Activated B cell treated with CpG ODN at 0.5 μM for 24 hours (primary cell): Measurements from ENCODE around the gene FBXO38. TPM values are rescaled to one million over a fixed set of nuclear protein-coding genes. Genes with fewer than 3 reads are reported as not detected.

ENCODE experiments used
- ATAC-seq: fragments of 200-7000 bp; cut with Tn5 transposase; one replicate; pipeline ENCODE4 v1.10.0; 2021; ENCODE audit warnings: low read depth, mild to moderate bottlenecking, moderate library complexity
- CTCF ChIA-PET: fragments of 350-600 bp; sonication (Branson Sonifier 250); formaldehyde crosslinking; loops from one replicate; lab custom pipeline; 2021; ENCODE audit warnings: antibody characterized with exemption; lab: Charles Lee
- POLR2A ChIA-PET: fragments of 350-600 bp; sonication (Branson Sonifier 250); formaldehyde crosslinking; loops from one replicate; lab custom pipeline; 2021; ENCODE audit warnings: antibody characterized with exemption; lab: Charles Lee
- DNase-seq: peaks from one replicate; pipeline ENCODE4 v3.0.0; 2022
- H3K27ac Mint-ChIP-seq: one replicate; pipeline ENCODE4 v1.8.0; 2020; ENCODE audit warnings: mixed read lengths
- H3K27me3 Mint-ChIP-seq: one replicate; pipeline ENCODE4 v1.8.0; 2021; ENCODE audit warnings: mixed read lengths
- H3K36me3 Mint-ChIP-seq: one replicate; pipeline ENCODE4 v1.8.0; 2021; ENCODE audit warnings: low read depth, mixed read lengths
- H3K4me1 Mint-ChIP-seq: one replicate; pipeline ENCODE4 v1.8.0; 2021; ENCODE audit warnings: mixed read lengths
- H3K4me3 Mint-ChIP-seq: one replicate; pipeline ENCODE4 v1.8.0; 2020; ENCODE audit warnings: mild to moderate bottlenecking, mixed read lengths
- H3K9me3 Mint-ChIP-seq: one replicate; pipeline ENCODE4 v1.8.0; 2020; ENCODE audit warnings: mixed read lengths
- intact Hi-C: fragments of 100-400 bp; cut with micrococcal nuclease; formaldehyde crosslinking; loops from one replicate; pipeline ENCODE4 v1.15.1; 2024
- total RNA-seq: library from RNA; stranded (reverse); gene quantifications from 2 replicates; pipeline ENCODE4 v1.2.3, GENCODE V29; 2022
- TF ChIP-seq, protein P1 (sequence below): fragments of 200-600 bp; IDR thresholded peaks from one replicate; pipeline ENCODE4 v1.8.0; 2022; ENCODE audit warnings: antibody characterized with exemption, mild to moderate bottlenecking

Gene FBXO38
- total RNA-seq, 1 donor from 2014 or later: 81.9 TPM

- Mint-ChIP-seq H3K4me3 (no peak overlapping the region), H3K4me1 (no peaks in the 10 kb centered on the region), H3K36me3 (no peaks in the 10 kb centered on the region), H3K27ac (no peak overlapping the region), H3K27me3 (no peaks in the 10 kb centered on the region), H3K9me3 (no peaks in the 10 kb centered on the region)
- CTCF ChIA-PET: no interaction called here
- ATAC-seq (no peak), DNase-seq (no peak)
- POLR2A ChIA-PET: no interaction called here
- intact Hi-C loops: no loop called here
- TF ChIP-seq, protein P1, sequence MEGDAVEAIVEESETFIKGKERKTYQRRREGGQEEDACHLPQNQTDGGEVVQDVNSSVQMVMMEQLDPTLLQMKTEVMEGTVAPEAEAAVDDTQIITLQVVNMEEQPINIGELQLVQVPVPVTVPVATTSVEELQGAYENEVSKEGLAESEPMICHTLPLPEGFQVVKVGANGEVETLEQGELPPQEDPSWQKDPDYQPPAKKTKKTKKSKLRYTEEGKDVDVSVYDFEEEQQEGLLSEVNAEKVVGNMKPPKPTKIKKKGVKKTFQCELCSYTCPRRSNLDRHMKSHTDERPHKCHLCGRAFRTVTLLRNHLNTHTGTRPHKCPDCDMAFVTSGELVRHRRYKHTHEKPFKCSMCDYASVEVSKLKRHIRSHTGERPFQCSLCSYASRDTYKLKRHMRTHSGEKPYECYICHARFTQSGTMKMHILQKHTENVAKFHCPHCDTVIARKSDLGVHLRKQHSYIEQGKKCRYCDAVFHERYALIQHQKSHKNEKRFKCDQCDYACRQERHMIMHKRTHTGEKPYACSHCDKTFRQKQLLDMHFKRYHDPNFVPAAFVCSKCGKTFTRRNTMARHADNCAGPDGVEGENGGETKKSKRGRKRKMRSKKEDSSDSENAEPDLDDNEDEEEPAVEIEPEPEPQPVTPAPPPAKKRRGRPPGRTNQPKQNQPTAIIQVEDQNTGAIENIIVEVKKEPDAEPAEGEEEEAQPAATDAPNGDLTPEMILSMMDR: no peak
These were observed 40.7 kb upstream of the FBXO38 start for GRCh38 chr5:148343046-148343407.

DNA sequence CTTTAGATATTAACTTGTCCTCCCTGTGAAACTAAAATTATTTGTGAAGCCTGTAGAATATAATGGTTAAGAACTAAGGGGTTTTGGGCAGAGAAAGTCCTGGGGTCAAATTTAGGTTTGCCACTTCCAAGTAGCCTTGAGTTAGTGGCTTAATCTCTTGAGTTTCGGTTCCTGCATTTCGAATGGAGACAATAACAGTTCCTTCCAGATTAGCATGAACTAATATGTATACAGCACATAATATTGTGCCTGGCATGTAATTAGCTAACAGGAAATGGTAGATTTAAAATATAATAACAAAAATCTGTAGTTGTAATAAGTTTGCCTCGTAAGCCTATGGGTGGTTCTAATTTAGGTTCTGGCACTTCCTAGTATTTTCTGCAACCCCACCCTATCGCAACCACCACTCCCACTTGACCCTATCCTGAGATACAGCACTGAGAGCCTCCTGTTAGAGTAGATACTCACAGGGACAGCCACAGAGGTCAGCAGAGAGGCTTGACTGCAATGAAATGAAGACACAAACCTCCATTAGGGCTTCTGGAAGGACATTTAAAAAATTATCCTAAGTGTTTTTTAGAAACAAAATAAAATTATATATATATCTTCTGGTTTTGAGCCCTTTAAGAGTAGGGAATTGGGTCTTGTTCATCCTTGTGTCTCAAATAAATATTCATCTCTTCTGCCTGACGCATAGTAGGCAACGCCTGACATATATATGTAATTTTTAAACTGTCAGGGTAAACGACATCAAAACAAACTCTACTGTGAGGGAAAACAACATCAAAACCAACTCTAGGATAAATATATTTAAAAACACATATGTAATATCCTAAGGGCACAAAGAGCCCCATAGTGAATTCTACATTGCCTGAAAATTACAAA lies 39.9 kb upstream of the FBXO38 start:
- Mint-ChIP-seq H3K36me3 (no peaks in the 10 kb centered on the region), H3K27me3 (no peaks in the 10 kb centered on the region)
- CTCF ChIA-PET: no interaction called here

GRCh38 chr5:148347706-148348105 lies 36.1 kb upstream of the FBXO38 start:
- intact Hi-C loops: no loop called here
- DNase-seq (no peak), ATAC-seq (no peak)
- Mint-ChIP-seq H3K4me1 (no peaks in the 10 kb centered on the region), H3K9me3 (no peaks in the 10 kb centered on the region), H3K27ac (no peak overlapping the region), H3K4me3 (no peak overlapping the region), H3K27me3 (no peaks in the 10 kb centered on the region), H3K36me3 (no peaks in the 10 kb centered on the region)
- TF ChIP-seq, protein P1: no peak
- POLR2A ChIA-PET: no interaction called here
- CTCF ChIA-PET: no interaction called here

More for the DNA sequence above, 39.9 kb upstream of the FBXO38 start:
- H3K9me3 Mint-ChIP-seq: no peaks in the 10 kb centered on the region
- ATAC-seq (no peak), DNase-seq (no peak)
- H3K27ac Mint-ChIP-seq: no peak overlapping the region
- intact Hi-C loops: no loop called here
- no peaks in the 10 kb centered on the region for H3K4me1 Mint-ChIP-seq
- TF ChIP-seq, protein P1: no peak
- no peak overlapping the region for H3K4me3 Mint-ChIP-seq
- POLR2A ChIA-PET: no interaction called here

DNA sequence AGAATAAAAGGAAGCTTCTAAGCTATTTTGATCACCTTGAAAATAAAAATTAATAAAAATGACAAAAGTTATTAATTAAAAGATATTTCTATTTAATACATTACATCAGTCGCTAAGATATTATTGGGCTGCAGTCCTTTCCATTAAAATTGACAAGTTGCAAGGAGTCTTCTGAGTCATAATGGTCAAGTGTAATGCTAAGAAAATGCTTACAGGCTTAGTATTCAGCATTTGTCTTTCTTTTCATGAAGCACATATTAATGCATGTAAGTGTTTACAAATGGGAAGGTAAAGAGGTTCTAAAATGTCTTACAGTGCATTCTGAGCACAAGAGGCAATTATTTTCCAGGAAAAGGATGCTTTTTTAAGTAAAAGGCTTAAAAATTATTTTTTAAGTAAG lies 31.1 kb upstream of the FBXO38 start:
- Mint-ChIP-seq H3K36me3 (no peaks in the 10 kb centered on the region), H3K9me3 (no peaks in the 10 kb centered on the region), H3K27ac (no peak overlapping the region), H3K27me3 (peaks cover 2% of the 10 kb centered on the region), H3K4me3 (no peak overlapping the region), H3K4me1 (no peaks in the 10 kb centered on the region)
- TF ChIP-seq, protein P1: no peak
- ATAC-seq: no peak
- CTCF ChIA-PET: no interaction called here
- POLR2A ChIA-PET: no interaction called here
- no peak for DNase-seq
- intact Hi-C loops: no loop called here

- Mint-ChIP-seq H3K4me3 (no peak overlapping the region), H3K27ac (no peak overlapping the region), H3K4me1 (no peaks in the 10 kb centered on the region), H3K9me3 (no peaks in the 10 kb centered on the region), H3K36me3 (no peaks in the 10 kb centered on the region), H3K27me3 (peaks cover 2% of the 10 kb centered on the region)
- ChIA-PET POLR2A (no interaction called here), CTCF (no interaction called here)
- TF ChIP-seq, protein P1: no peak
- intact Hi-C loops: no loop called here
- ATAC-seq (no peak), DNase-seq (no peak)
These were observed 30.1 kb upstream of the FBXO38 start for GRCh38 chr5:148353634-148354033.
